ENCODE measurements around the gene COPE. TPM values are rescaled to one million over a fixed set of nuclear protein-coding genes. Genes with fewer than 3 reads are reported as not detected.
A peak's percentile ranks its signal among the peaks of the same experiment; 100 is the strongest.

Gene COPE
- total RNA-seq, 6 experiments from 2014 or later: 67.4 to 240 (median 97.1) TPM

DNA sequence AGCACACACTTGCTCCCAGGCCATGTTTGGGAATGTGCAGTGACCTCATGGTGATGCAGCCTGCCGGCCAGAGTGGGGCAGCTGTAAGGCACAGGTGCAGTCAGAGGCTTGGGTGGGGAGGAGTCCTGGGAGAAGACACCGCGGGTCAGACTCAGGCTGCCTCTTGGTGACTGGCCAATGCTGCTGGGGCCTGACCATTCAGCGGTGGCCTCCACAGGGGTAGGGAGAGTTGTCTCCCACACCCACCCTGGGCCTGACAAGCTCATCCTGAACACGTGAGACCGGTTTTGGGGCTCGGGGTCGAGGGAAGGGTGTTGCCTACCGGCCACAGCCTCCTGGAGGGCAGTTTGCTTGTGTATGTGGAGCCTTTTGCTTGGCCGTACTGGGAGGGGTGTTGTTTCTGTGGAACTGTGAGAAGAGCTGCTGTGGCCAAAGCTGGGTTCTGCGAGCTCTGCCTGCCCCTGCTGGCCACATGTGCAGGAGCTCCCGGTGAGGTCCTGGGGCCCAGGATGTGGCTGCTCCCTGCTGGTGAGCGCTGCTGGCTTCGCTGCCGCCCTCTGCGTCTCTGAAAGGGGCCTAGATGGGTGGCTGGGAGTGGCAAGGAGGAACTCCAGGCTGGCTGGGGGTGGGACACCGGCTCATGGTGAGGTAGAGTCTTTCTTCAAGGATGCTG is 65.3 kb downstream of the COPE start:
- 100% methylated on average over 1 of the region's 17 CpGs for WGBS (ENCODE audit: insufficient coverage, low coverage, low lambda C conversion rate, missing lambda C conversion rate)
- no peak overlapping the region for H3K4me3 ChIP-seq
- H3K4me1 ChIP-seq: peaks cover 0 to 6% (median 0%) of the 10 kb centered on the region in 4 donors
- peaks cover 19 to 89% (median 52%) of the 10 kb centered on the region in 4 donors for H3K36me3 ChIP-seq
- DNase-seq (peak in 1 of 3 donors; percentile 48), ATAC-seq (no peak)
- H3K27ac ChIP-seq: no peak overlapping the region
- no peaks in the 10 kb centered on the region for H3K27me3 ChIP-seq
- intact Hi-C loops (cut with DNase I): loop anchor here in 1 of 2 donors (10.0 kb wide), 1 partner anchor 409 kb away; no protein-coding TSS in a partner anchor
- TF ChIP-seq POLR2A (IDR thresholded peaks at IDR 0.05): no peak
- TF ChIP-seq, protein P1, sequence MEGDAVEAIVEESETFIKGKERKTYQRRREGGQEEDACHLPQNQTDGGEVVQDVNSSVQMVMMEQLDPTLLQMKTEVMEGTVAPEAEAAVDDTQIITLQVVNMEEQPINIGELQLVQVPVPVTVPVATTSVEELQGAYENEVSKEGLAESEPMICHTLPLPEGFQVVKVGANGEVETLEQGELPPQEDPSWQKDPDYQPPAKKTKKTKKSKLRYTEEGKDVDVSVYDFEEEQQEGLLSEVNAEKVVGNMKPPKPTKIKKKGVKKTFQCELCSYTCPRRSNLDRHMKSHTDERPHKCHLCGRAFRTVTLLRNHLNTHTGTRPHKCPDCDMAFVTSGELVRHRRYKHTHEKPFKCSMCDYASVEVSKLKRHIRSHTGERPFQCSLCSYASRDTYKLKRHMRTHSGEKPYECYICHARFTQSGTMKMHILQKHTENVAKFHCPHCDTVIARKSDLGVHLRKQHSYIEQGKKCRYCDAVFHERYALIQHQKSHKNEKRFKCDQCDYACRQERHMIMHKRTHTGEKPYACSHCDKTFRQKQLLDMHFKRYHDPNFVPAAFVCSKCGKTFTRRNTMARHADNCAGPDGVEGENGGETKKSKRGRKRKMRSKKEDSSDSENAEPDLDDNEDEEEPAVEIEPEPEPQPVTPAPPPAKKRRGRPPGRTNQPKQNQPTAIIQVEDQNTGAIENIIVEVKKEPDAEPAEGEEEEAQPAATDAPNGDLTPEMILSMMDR (IDR thresholded peaks at IDR 0.05): no peak
- H3K9me3 ChIP-seq: no peaks in the 10 kb centered on the region

DNA sequence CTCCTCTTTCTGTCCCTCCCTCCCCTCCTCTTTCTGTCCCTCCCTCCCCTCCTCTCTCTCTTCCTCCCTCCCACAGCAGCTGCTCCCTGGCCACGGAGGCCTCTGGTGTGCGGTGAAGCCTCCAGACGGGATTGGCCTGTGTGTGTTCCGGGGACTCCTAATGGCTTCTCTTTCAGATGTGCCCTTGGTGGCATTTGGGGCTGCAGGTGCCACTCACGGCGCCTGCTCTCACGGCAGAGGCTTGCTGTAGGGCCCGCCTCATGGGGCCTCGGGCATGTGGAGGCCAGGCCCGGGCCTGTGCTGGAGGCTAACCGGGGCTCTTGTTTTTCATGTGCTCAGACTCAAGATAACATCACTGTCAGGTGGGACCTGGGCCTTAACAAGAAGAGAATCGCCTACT is 66.5 kb downstream of the COPE start:
- H3K27ac ChIP-seq: no peak overlapping the region
- peak in 1 of 3 donors; percentile 46 for DNase-seq
- WGBS (ENCODE audit: insufficient coverage, low coverage, low lambda C conversion rate, missing lambda C conversion rate): 88% methylated on average over 8 of the region's 12 CpGs
- TF ChIP-seq, protein P1 (IDR thresholded peaks at IDR 0.05): no peak
- no peak for TF ChIP-seq POLR2A (IDR thresholded peaks at IDR 0.05)
- H3K27me3 ChIP-seq: no peaks in the 10 kb centered on the region
- H3K4me1 ChIP-seq: peaks cover 0 to 13% (median 0%) of the 10 kb centered on the region in 4 donors
- no peak for ATAC-seq
- H3K4me3 ChIP-seq: no peak overlapping the region
- H3K9me3 ChIP-seq: peaks cover 0 to under 1% (median 0%) of the 10 kb centered on the region in 4 donors
- intact Hi-C loops (cut with DNase I): loop anchor here in 1 of 2 donors (10.0 kb wide), 1 partner anchor 408 kb away; no protein-coding TSS in a partner anchor
- peaks cover 14 to 89% (median 50%) of the 10 kb centered on the region in 4 donors for H3K36me3 ChIP-seq

DNA sequence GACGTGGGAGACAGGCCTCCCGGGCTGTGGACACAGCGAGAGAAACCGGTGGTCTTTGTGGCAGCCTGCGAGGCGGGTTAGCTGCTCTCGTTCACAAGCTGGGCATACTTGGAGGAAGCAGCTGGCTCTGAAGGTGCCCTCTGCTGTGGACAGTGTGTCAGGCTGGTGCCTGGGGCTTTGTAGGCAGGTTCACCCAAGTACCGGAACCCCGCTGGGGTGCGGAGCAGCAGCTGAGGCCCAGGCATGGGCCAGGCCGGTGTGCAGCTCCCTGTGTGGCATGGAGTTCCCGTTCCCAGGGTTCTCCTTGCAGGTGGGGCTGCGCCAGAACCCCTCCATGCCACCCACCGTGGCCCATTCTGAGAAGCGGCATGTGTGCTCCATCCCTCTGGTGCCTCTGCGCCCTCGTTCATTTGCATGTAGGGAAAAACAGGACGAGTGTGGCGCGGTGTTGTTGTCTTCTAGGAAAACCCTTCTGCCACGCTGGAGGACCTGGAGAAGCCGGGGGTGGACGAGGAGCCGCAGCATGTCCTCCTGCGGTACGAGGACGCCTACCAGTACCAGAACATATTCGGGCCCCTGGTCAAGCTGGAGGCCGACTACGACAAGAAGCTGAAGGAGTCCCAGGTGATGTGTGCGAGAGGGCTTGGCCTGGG is 67.4 kb downstream of the COPE start:
- intact Hi-C loops (cut with DNase I): loop anchor here in 1 of 2 donors (10.0 kb wide), 1 partner anchor 407 kb away; no protein-coding TSS in a partner anchor
- WGBS (ENCODE audit: insufficient coverage, low coverage, low lambda C conversion rate, missing lambda C conversion rate): 89% methylated on average over 7 of the region's 31 CpGs
- TF ChIP-seq POLR2A (IDR thresholded peaks at IDR 0.05): no peak
- TF ChIP-seq, protein P1 (IDR thresholded peaks at IDR 0.05): no peak

DNA sequence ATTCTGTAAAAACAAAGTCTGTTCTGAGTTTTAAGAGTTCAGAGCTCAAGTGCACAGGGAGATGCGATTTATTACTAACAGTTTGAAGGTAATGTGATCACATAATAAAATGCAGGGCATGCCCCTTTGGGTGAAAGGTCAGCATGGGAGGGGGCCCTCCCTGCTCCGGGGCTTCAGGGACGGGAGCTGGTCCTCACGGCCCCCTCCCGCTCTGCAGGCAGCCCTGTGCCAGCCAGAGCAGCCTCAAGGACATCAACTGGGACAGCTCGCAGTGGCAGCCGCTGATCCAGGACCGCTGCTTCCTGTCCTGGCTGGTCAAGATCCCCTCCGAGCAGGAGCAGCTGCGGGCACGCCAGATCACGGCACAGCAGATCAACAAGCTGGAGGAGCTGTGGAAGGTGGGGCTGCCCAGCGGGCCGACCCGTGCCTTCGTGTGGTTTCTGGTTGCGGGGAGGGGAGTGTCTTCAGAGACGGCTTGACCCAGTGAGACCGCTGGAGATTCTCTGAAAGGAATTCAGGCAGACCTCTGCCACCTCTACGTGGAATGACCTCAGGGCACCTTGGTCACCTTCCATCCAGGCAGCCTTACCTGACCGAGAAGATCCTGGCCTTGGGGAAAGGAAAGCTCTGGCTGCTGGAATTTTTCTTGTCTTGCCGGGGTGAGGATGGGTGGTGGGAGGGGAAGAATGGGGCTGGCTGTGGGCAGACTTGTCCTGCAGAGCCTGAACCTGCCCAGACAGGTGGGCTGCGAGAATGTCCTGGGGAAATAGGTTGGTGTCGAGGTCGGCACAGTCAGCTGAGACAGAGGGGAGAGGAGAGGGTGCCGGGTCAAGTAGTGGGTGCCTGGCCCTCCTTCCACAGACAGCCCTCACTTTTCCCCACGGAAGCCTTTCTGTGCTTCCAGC is 68.5 kb downstream of the COPE start:
- peaks cover 0 to 17% (median under 1%) of the 10 kb centered on the region in 4 donors for H3K4me1 ChIP-seq
- H3K27ac ChIP-seq: no peak overlapping the region
- WGBS (ENCODE audit: insufficient coverage, low coverage, low lambda C conversion rate, missing lambda C conversion rate): 94% methylated on average over 11 of the region's 27 CpGs
- TF ChIP-seq, protein P1 (IDR thresholded peaks at IDR 0.05): no peak
- intact Hi-C loops (cut with DNase I): loop anchor here in 1 of 2 donors (10.0 kb wide), 1 partner anchor 406 kb away; no protein-coding TSS in a partner anchor
- DNase-seq (peak in 1 of 3 donors; percentile 46), ATAC-seq (no peak)
- H3K36me3 ChIP-seq: peaks cover 11 to 76% (median 37%) of the 10 kb centered on the region in 4 donors
- no peaks in the 10 kb centered on the region for H3K27me3 ChIP-seq
- H3K9me3 ChIP-seq: peaks cover 0 to 2% (median 0%) of the 10 kb centered on the region in 4 donors
- no peak overlapping the region for H3K4me3 ChIP-seq

More for the DNA sequence above, 67.4 kb downstream of the COPE start:
- Histone ChIP-seq H3K27me3 (no peaks in the 10 kb centered on the region), H3K27ac (no peak overlapping the region), H3K4me3 (no peak overlapping the region), H3K4me1 (peaks cover 0 to 17% (median under 1%) of the 10 kb centered on the region in 4 donors), H3K36me3 (peaks cover 14 to 84% (median 46%) of the 10 kb centered on the region in 4 donors), H3K9me3 (peaks cover 0 to 2% (median 0%) of the 10 kb centered on the region in 4 donors)
- ATAC-seq (no peak), DNase-seq (peak in 1 of 3 donors; percentile 42)
